Measurements from ENCODE around the gene KIF9.
"Not testable (repeated sequence)": the region's sequence is repeated elsewhere in the genome, so short reads cannot be mapped to it uniquely, and the experiment has no call there.

Gene KIF9

GRCh38 chr3:47180011-47180410 lies 102.6 kb downstream of the KIF9 start:
- DNase-seq: not testable (repeated sequence)
